SK-N-SH (cell line): ENCODE data around the gene RAVER2. TPM values are rescaled to one million over a fixed set of nuclear protein-coding genes. Genes with fewer than 3 reads are reported as not detected.

Experiments used
- CTCF ChIA-PET: fragments of 300-600, 350-600 bp; formaldehyde crosslinking; extraction: SDS; loops from one replicate; lab custom pipeline; 2021; lab: Yijun Ruan, JAX
- POLR2A ChIA-PET: fragments of 350-600 bp; sonication (Branson Sonifier 250); formaldehyde crosslinking; extraction: SDS; loops from one replicate; lab custom pipeline; 2020; ENCODE audit warnings: antibody characterized with exemption, inconsistent platforms; lab: Yijun Ruan, JAX
- DNase-seq: peaks from one replicate; pipeline ENCODE4 v3.0.0; 2012
- H2AFZ ChIP-seq: fragments of 200-600 bp; sonication (generic); 2 replicates; pipeline ENCODE4 v1.8.1; 2016; ENCODE audit warnings: antibody characterized with exemption, mild to moderate bottlenecking, low read depth
- H3F3A ChIP-seq: fragments of 200-600 bp; sonication (generic); replicated peaks from 2 replicates; pipeline ENCODE3; 2016; ENCODE audit warnings: antibody characterized with exemption, mild to moderate bottlenecking; ENCODE audit not compliant: insufficient read depth
- H3K27ac ChIP-seq, 2 experiments: fragments of 200-500 bp in 1 of 2; fragments of 200-600 bp in 1 of 2; sonication (Bioruptor generic) in 1 of 2; sonication (generic), shearing (Covaris generic) in 1 of 2; 2 replicates each; pipeline versions ENCODE4 v1.5.1 to v1.6.1; 2014 to 2016; ENCODE audit warnings: low read depth in 2 of 2, inconsistent platforms in 1 of 2, low read length in 1 of 2, mild to moderate bottlenecking in 1 of 2, mixed read lengths in 1 of 2
- H3K27me3 ChIP-seq: fragments of 200-600 bp; sonication (generic), shearing (Covaris generic); 2 replicates; pipeline ENCODE4 v1.6.1; 2016; ENCODE audit warnings: mixed run types; ENCODE audit not compliant: insufficient read depth
- H3K36me3 ChIP-seq, 2 experiments: fragments of 200-500 bp in 1 of 2; fragments of 200-600 bp in 1 of 2; sonication (Bioruptor generic) in 1 of 2; sonication (generic) in 1 of 2; replicated peaks in 1 of 2; 2 replicates each; pipeline versions ENCODE3 to v1.5.1; 2014 to 2016; ENCODE audit warnings: low read length in 1 of 2, mild to moderate bottlenecking in 1 of 2; ENCODE audit not compliant: insufficient read depth in 2 of 2, control insufficient read depth in 1 of 2
- H3K4me1 ChIP-seq, 2 experiments: fragments of 200-500 bp in 1 of 2; fragments of 200-600 bp in 1 of 2; sonication (Bioruptor generic) in 1 of 2; sonication (generic), shearing (Covaris generic) in 1 of 2; 2 replicates each; pipeline versions ENCODE4 v1.5.1 to v1.6.1; 2014 to 2016; ENCODE audit warnings: low read depth in 1 of 2, low read length in 1 of 2, mixed run types in 1 of 2; ENCODE audit not compliant: insufficient read depth in 2 of 2, control insufficient read depth in 1 of 2
- H3K4me2 ChIP-seq: fragments of 200-600 bp; sonication (generic), shearing (Covaris generic); 2 replicates; pipeline ENCODE4 v1.6.1; 2017; ENCODE audit warnings: mixed run types
- H3K4me3 ChIP-seq, 2 experiments: fragments of 200-500 bp in 1 of 2; fragments of 200-600 bp in 1 of 2; sonication (Bioruptor generic) in 1 of 2; sonication (generic), shearing (Covaris generic) in 1 of 2; 2 replicates each; pipeline versions ENCODE4 v1.5.1 to v1.8.1; 2014 to 2016; ENCODE audit warnings: low read depth in 2 of 2, inconsistent platforms in 1 of 2, low read length in 1 of 2, mild to moderate bottlenecking in 1 of 2, mixed read lengths in 1 of 2, moderate library complexity in 1 of 2
- H3K79me2 ChIP-seq: fragments of 200-600 bp; sonication (generic); 2 replicates; pipeline ENCODE4 v1.8.1; 2017; ENCODE audit warnings: mild to moderate bottlenecking; ENCODE audit not compliant: insufficient read depth
- H3K9ac ChIP-seq: fragments of 200-600 bp; sonication (generic); 2 replicates; pipeline ENCODE4 v1.6.1; 2017; ENCODE audit warnings: mixed run types
- H3K9me2 ChIP-seq: fragments of 200-600 bp; sonication (generic); 2 replicates; pipeline ENCODE4 v1.6.1; 2017; ENCODE audit warnings: mixed run types
- H3K9me3 ChIP-seq: fragments of 200-600 bp; sonication (generic); 2 replicates; pipeline ENCODE4 v1.6.1; 2017; ENCODE audit warnings: mixed run types, mild to moderate bottlenecking, moderate library complexity
- H4K20me1 ChIP-seq: fragments of 200-600 bp; sonication (generic); 2 replicates; pipeline ENCODE4 v1.6.1; 2017; ENCODE audit warnings: mild to moderate bottlenecking, mixed run types; ENCODE audit not compliant: insufficient read depth
- EP300 ChIP-seq, 2 experiments: IDR thresholded peaks; 2 replicates each; pipeline versions ENCODE4 v1.4.0 to v1.6.1; 2012; ENCODE audit warnings: borderline replicate concordance in 1 of 2, low read depth in 1 of 2, low read length in 1 of 2
- EZH2phosphoT487 ChIP-seq: fragments of 200-600 bp; sonication (generic); IDR thresholded peaks from 2 replicates; pipeline ENCODE4 v1.6.1; 2017; ENCODE audit warnings: low read depth, mixed run types, mild to moderate bottlenecking, antibody characterized with exemption, moderate library complexity, borderline replicate concordance
- GATA2 ChIP-seq: sonication (generic); formaldehyde crosslinking; IDR thresholded peaks from 2 replicates; pipeline ENCODE4 v1.5.0; 2020; ENCODE audit warnings: mild to moderate bottlenecking, missing genetic modification reagents
- IRF3 ChIP-seq: fragments of 150-350 bp; IDR thresholded peaks from 2 replicates; pipeline ENCODE4 v1.6.1; 2016; ENCODE audit warnings: mild to moderate bottlenecking, low read depth, low read length
- JUND ChIP-seq: IDR thresholded peaks from 2 replicates; pipeline ENCODE4 v1.4.0; 2012
- MAX ChIP-seq: IDR thresholded peaks from 2 replicates; pipeline ENCODE4 v1.4.0; 2012; ENCODE audit warnings: low read depth
- MXI1 ChIP-seq: IDR thresholded peaks from 2 replicates; pipeline ENCODE4 v1.6.1; 2012; ENCODE audit warnings: mild to moderate bottlenecking, low read depth, low read length, improper control_type of control experiment
- NRF1 ChIP-seq: IDR thresholded peaks from 2 replicates; pipeline ENCODE4 v1.6.1; 2012; ENCODE audit warnings: low read depth, mild to moderate bottlenecking, low read length
- RAD21 ChIP-seq: IDR thresholded peaks from 2 replicates; pipeline ENCODE4 v1.6.1; 2012; ENCODE audit warnings: mild to moderate bottlenecking, low read length
- REST ChIP-seq: IDR thresholded peaks from 2 replicates; pipeline ENCODE4 v1.6.1; 2012; ENCODE audit warnings: mild to moderate bottlenecking, low read depth, low read length, moderate library complexity
- RFX5 ChIP-seq: IDR thresholded peaks from 2 replicates; pipeline ENCODE4 v1.6.1; 2012; ENCODE audit warnings: mild to moderate bottlenecking, improper control_type of control experiment, low read length
- RXRA ChIP-seq: IDR thresholded peaks from 2 replicates; pipeline ENCODE4 v1.4.0; 2012; ENCODE audit warnings: low read depth, mild to moderate bottlenecking, borderline replicate concordance
- SIN3A ChIP-seq: IDR thresholded peaks from 2 replicates; pipeline ENCODE4 v1.6.1; 2012; ENCODE audit warnings: low read depth, mild to moderate bottlenecking, low read length, moderate library complexity, borderline replicate concordance
- TAF1 ChIP-seq: IDR thresholded peaks from 2 replicates; pipeline ENCODE4 v1.6.1; 2012; ENCODE audit warnings: low read depth, mild to moderate bottlenecking, low read length, moderate library complexity, borderline replicate concordance
- TEAD4 ChIP-seq: IDR thresholded peaks from 2 replicates; pipeline ENCODE4 v1.4.0; 2012; ENCODE audit warnings: mild to moderate bottlenecking, borderline replicate concordance; ENCODE audit not compliant: insufficient read depth
- USF1 ChIP-seq: IDR thresholded peaks from 2 replicates; pipeline ENCODE4 v1.4.0; 2012; ENCODE audit warnings: low read depth, borderline replicate concordance
- WGBS: methylation state at CpG from one replicate; pipeline ENCODE4 v1.1.6; 2017; ENCODE audit warnings: low lambda C conversion rate; 5-methylcytosine and 5-hydroxymethylcytosine counted together
- polyA plus RNA-seq, 3 experiments: library from polyadenylated mRNA; depleted of rRNA; stranded (reverse); fragments of >200 nt; gene quantifications; 2 replicates each; pipeline ENCODE4 v1.2.3, GENCODE V29; 2012

The RAVER2 gene
- polyA plus RNA-seq, 1 of the 3 experiments (the other 2 are of a cell fraction): 7.3 TPM

- Histone ChIP-seq H3K4me1 (peaks cover 0 to 17% of the 10 kb centered on the region in 2 experiments; a peak in 2 of 4 replicates), H3K9ac (peak overlapping the region; percentile 77; the same call in 1 of the 2 replicates), H3K4me2 (peak overlapping the region; percentile 99), H2AFZ (peak overlapping the region; percentile 95), H3K27ac (peak overlapping the region; percentile 38 to 87; a peak in 3 of 4 replicates), H3K9me2 (no peaks in the 10 kb centered on the region), H3K79me2 (0 out of 2 replicates have a peak, but pooled peaks cover 11% of the 10 kb centered on the region), H4K20me1 (no peaks in the 10 kb centered on the region), H3K9me3 (no peaks in the 10 kb centered on the region), H3K36me3 (no peaks in the 10 kb centered on the region), H3F3A (no peaks in the 10 kb centered on the region), H3K27me3 (no peaks in the 10 kb centered on the region), H3K4me3 (peak overlapping the region; percentile 80 to 97)
- peak; percentile 45 for DNase-seq
- TF ChIP-seq RAD21 (no peak), SIN3A (0 out of 2 replicates have a peak, but pooled peaks have one; percentile 32), USF1 (no peak), RFX5 (no peak), REST (no peak), MXI1 (peak; percentile 88)
- WGBS: 38% methylated on average over 8 of the region's 8 CpGs
- CTCF ChIA-PET: interaction anchor here (0.6 to 2.4 kb wide), 11 partner anchors 18 to 477 kb away, joined by 3 to 8 read pairs (median 3); no protein-coding TSS in a partner anchor
- POLR2A ChIA-PET: no interaction called here
These were observed 1.4 kb downstream of the RAVER2 start for GRCh38 chr1:64745986-64746940.

- Histone ChIP-seq H3K4me3 (no peak overlapping the region), H3K79me2 (0 out of 2 replicates have a peak, but pooled peaks cover 11% of the 10 kb centered on the region), H3K4me2 (no peak overlapping the region), H3K27ac (peak overlapping the region in 1 of 2 experiments; percentile 22; a peak in 1 of 4 replicates), H3K9ac (no peak overlapping the region), H3K27me3 (no peaks in the 10 kb centered on the region), H3K36me3 (no peaks in the 10 kb centered on the region), H3K9me3 (no peaks in the 10 kb centered on the region), H4K20me1 (no peaks in the 10 kb centered on the region), H3F3A (no peaks in the 10 kb centered on the region), H3K4me1 (peaks cover 0 to 17% of the 10 kb centered on the region in 2 experiments; a peak in 2 of 4 replicates), H2AFZ (no peak overlapping the region), H3K9me2 (no peaks in the 10 kb centered on the region)
- WGBS: 91% methylated on average over 3 of the region's 3 CpGs
- DNase-seq: no peak
- POLR2A ChIA-PET: no interaction called here
- CTCF ChIA-PET: no interaction called here
- TF ChIP-seq EZH2phosphoT487 (no peak), MAX (no peak), GATA2 (CRISPR knock-in tag) (no peak), JUND (no peak), RXRA (no peak), IRF3 (no peak), USF1 (no peak), EP300 (IDR thresholded peaks at IDR 0.05; ENCODE audit: borderline replicate concordance in 1 of 2, low read depth in 1 of 2, low read length in 1 of 2) (no peak), TEAD4 (no peak), RFX5 (no peak), NRF1 (no peak), TAF1 (no peak)
These were observed 3.3 kb downstream of the RAVER2 start for GRCh38 chr1:64748222-64748621.
